ENCODE results near the gene OGFOD3. TPM values are rescaled to one million over a fixed set of nuclear protein-coding genes. Genes with fewer than 3 reads are reported as not detected.
"Not testable (repeated sequence)": the region's sequence is repeated elsewhere in the genome, so short reads cannot be mapped to it uniquely, and the experiment has no call there.

The OGFOD3 gene
- total RNA-seq, 4 donors from 2014 or later: 12.4 to 30.1 (median 24.0) TPM

- no peaks in the 10 kb centered on the region for H3K36me3 ChIP-seq
- no peaks in the 10 kb centered on the region for H3K27me3 ChIP-seq
- peaks cover 0 to 13% (median 3%) of the 10 kb centered on the region in 4 donors for H3K4me1 ChIP-seq
- no peak overlapping the region for H3K27ac ChIP-seq
- H3K9me3 ChIP-seq: no peaks in the 10 kb centered on the region
- no peak for TF ChIP-seq CTCF (IDR thresholded peaks at IDR 0.05)
- no peak for TF ChIP-seq POLR2A (IDR thresholded peaks at IDR 0.05)
- H3K4me3 ChIP-seq: no peak overlapping the region
- DNase-seq: no peak
Observed at GRCh38 chr17:82415336-82415735, 3.0 kb downstream of the OGFOD3 start.

- TF ChIP-seq POLR2A (IDR thresholded peaks at IDR 0.05): no peak
- peak; percentile 42 to 78 (median 71) for TF ChIP-seq CTCF (IDR thresholded peaks at IDR 0.05)
- Histone ChIP-seq H3K4me3 (peak overlapping the region in 1 of 4 donors; percentile 14), H3K4me1 (peaks cover 0 to 13% (median 3%) of the 10 kb centered on the region in 4 donors), H3K9me3 (no peaks in the 10 kb centered on the region), H3K27me3 (no peaks in the 10 kb centered on the region), H3K27ac (no peak overlapping the region), H3K36me3 (no peaks in the 10 kb centered on the region)
- peak; percentile 52 to 78 (median 77) for DNase-seq
Observed at GRCh38 chr17:82414548-82415281, 3.7 kb downstream of the OGFOD3 start.

GRCh38 chr17:82412535-82413520 lies 5.6 kb downstream of the OGFOD3 start:
- H3K4me3 ChIP-seq: no peak overlapping the region
- H3K36me3 ChIP-seq: no peaks in the 10 kb centered on the region
- no peak for DNase-seq
- peaks cover 0 to 11% (median 2%) of the 10 kb centered on the region in 4 donors for H3K4me1 ChIP-seq
- no peak for TF ChIP-seq POLR2A (IDR thresholded peaks at IDR 0.05)
- no peak for TF ChIP-seq CTCF (IDR thresholded peaks at IDR 0.05)
- no peak overlapping the region for H3K27ac ChIP-seq
- H3K9me3 ChIP-seq: no peaks in the 10 kb centered on the region
- no peaks in the 10 kb centered on the region for H3K27me3 ChIP-seq

- H3K27me3 ChIP-seq, H3K4me3 ChIP-seq, DNase-seq, H3K27ac ChIP-seq, H3K9me3 ChIP-seq, H3K36me3 ChIP-seq, H3K4me1 ChIP-seq: not testable (repeated sequence)
Observed at GRCh38 chr17:82412081-82412480, 6.3 kb downstream of the OGFOD3 start.

- DNase-seq: no peak
- Histone ChIP-seq H3K36me3 (no peaks in the 10 kb centered on the region), H3K4me3 (no peak overlapping the region), H3K4me1 (peaks cover 0 to 7% (median 0%) of the 10 kb centered on the region in 4 donors), H3K27me3 (no peaks in the 10 kb centered on the region), H3K9me3 (no peaks in the 10 kb centered on the region), H3K27ac (no peak overlapping the region)
- TF ChIP-seq CTCF (IDR thresholded peaks at IDR 0.05) (no peak), POLR2A (IDR thresholded peaks at IDR 0.05) (no peak)
Observed at GRCh38 chr17:82411396-82412053, 6.9 kb downstream of the OGFOD3 start.

Measured in Peyer's patch (tissue), 4 donors.